Left lung (tissue), 10 donors: Measurements from ENCODE around the gene RFPL3. TPM values are rescaled to one million over a fixed set of nuclear protein-coding genes. Genes with fewer than 3 reads are reported as not detected.

Experiments
- ATAC-seq: fragments of 200-7000 bp; cut with Tn5 transposase; one replicate; pipeline ENCODE4 v1.9.1; 2020; ENCODE audit warnings: moderate library complexity
- DNase-seq, 4 donors: peaks; one replicate each; pipeline ENCODE4 v3.0.0-alpha.2; 2013 to 2020
- H3K27ac ChIP-seq, 2 donors: fragments of 200-600 bp; sonication (generic) in 1 of 2; one replicate each; pipeline versions ENCODE4 v1.5.0 to v1.8.0; 2020 to 2021
- H3K27me3 ChIP-seq, 2 donors: fragments of 200-600 bp; sonication (generic) in 1 of 2; one replicate each; pipeline versions ENCODE4 v1.5.0 to v1.8.0; 2020 to 2021
- H3K36me3 ChIP-seq, 2 donors: fragments of 200-600 bp; sonication (generic) in 1 of 2; one replicate each; pipeline versions ENCODE4 v1.5.0 to v1.8.0; 2020 to 2021
- H3K4me1 ChIP-seq, 2 donors: fragments of 200-600 bp; one replicate each; pipeline ENCODE4 v1.8.0; 2021
- H3K4me3 ChIP-seq, 2 donors: fragments of 200-600 bp; sonication (generic) in 1 of 2; one replicate each; pipeline versions ENCODE4 v1.5.0 to v1.8.0; 2020 to 2021; ENCODE audit warnings: mild to moderate bottlenecking in 1 of 2
- H3K9me3 ChIP-seq, 2 donors: fragments of 200-600 bp; sonication (generic) in 1 of 2; one replicate each; pipeline versions ENCODE4 v1.5.0 to v1.8.0; 2020 to 2021
- CTCF ChIP-seq, 2 donors: fragments of 200-600 bp; sonication (generic) in 1 of 2; IDR thresholded peaks; one replicate each; pipeline versions ENCODE4 v1.5.0 to v1.8.0; 2021; ENCODE audit warnings: antibody characterized with exemption in 2 of 2
- intact Hi-C, 2 donors: fragments of 100-400 bp; cut with DNase I; formaldehyde crosslinking; loops; one replicate each; pipeline versions ENCODE4 v1.11.2 to v1.14.2; 2022
- polyA plus RNA-seq, 6 donors: library from polyadenylated mRNA; unstranded; fragments of 120-200 nt; gene quantifications; one replicate each; pipeline ENCODE4 v1.2.1, GENCODE V29; 2013; ENCODE audit not compliant: insufficient read length in 6 of 6
- total RNA-seq, 2 donors: library from RNA; stranded (reverse); fragmentation: NEBNext Ultra II Directional; extraction: Animal tissue kit (Norgen Biotek cat#: 25700); gene quantifications; one replicate each; pipeline ENCODE4 v1.2.1, GENCODE V29; 2021
- donor health status: DM: no; HTN: yes; CAD: no.
- donor health status: DM: no; HTN: no; CAD: no.

The RFPL3 gene
- total and polyA plus RNA-seq, 8 donors = 0.24 TPM; not detected in 7

DNA sequence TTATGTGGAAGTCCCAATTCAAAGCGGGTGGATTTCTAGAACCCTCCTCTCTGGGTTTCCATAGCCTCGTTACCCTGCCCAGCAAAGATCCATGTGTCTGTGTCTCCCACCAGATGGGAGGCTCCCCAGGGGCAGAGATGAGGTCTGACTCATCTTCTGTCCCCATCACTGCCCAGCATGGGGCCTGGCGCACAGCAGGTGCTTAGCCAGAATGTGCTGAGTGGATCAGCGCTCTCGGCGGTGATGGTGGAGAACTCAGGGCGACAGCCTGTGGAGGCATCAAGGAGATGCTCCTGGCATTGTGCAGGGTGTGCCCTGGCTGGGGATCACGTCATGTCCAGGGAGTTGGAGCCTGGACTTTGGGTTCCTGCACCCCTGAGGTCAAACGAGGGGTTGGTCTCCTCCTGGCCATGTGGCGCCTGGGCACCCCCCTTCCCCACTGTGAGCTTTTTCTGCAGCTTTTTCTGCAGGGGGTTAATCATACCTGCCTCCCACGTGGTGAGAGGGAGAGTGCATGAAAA, 46.1 kb upstream of the RFPL3 start:
- ATAC-seq = no peak
- peaks cover 0 to 9% of the 10 kb centered on the region in 2 donors for H3K27me3 ChIP-seq
- no peak overlapping the region for H3K4me3 ChIP-seq
- no peak for TF ChIP-seq CTCF (IDR thresholded peaks at IDR 0.05)
- intact Hi-C loops = no loop called here
- no peaks in the 10 kb centered on the region for H3K9me3 ChIP-seq
- no peaks in the 10 kb centered on the region for H3K4me1 ChIP-seq
- H3K27ac ChIP-seq = no peak overlapping the region
- H3K36me3 ChIP-seq = no peaks in the 10 kb centered on the region
- DNase-seq = peak in 1 of 4 donors; percentile 40

DNA sequence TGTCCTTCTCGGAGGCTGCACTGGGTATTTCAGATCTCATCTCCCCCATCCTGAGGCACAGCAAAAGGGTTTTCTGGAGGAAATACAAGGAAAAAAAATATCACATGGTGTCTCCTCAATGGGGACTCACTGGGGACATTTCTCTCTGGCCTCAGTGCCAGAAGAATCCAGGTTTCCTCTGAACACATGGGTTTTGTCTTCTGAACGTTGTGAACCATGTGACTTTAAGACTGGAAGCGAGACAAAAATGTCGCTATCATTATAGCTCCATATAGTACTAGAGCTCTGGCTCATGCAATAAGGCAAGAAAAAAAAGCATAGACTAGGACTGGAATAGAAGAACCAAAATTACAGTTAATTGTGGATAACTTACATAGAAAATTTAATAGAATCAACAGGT, 44.9 kb upstream of the RFPL3 start:
- no peak for DNase-seq
- TF ChIP-seq CTCF (IDR thresholded peaks at IDR 0.05) = no peak
- H3K9me3 ChIP-seq = no peaks in the 10 kb centered on the region
- H3K4me3 ChIP-seq = no peak overlapping the region
- no peaks in the 10 kb centered on the region for H3K36me3 ChIP-seq
- peaks cover 0 to 7% of the 10 kb centered on the region in 2 donors for H3K27me3 ChIP-seq
- H3K27ac ChIP-seq = no peak overlapping the region
- ATAC-seq = no peak
- intact Hi-C loops = no loop called here
- no peaks in the 10 kb centered on the region for H3K4me1 ChIP-seq

DNA sequence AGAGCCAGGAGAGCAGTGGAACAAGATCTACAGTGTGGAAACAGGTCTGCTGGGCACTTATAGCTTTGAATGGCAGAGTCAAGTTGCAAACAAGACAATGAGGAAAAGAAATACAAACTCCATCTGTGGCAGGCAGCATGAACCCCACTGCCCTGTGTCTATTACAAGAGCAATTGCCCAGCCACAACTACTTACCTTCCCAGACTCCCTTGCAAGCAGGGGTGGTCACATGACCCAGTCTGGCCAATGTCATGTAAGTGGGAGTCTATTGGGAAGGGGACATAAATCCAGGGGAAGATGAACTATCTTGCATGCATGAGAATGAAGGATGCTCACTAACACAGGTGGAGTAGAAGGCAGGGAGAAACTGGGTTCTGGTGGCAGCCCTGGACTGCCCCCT, 44.1 kb upstream of the RFPL3 start:
- TF ChIP-seq CTCF (IDR thresholded peaks at IDR 0.05) = no peak
- DNase-seq = no peak
- Histone ChIP-seq H3K4me1 (no peaks in the 10 kb centered on the region), H3K27me3 (peaks cover 0 to 7% of the 10 kb centered on the region in 2 donors), H3K36me3 (no peaks in the 10 kb centered on the region), H3K27ac (no peak overlapping the region), H3K9me3 (no peaks in the 10 kb centered on the region), H3K4me3 (no peak overlapping the region)
- ATAC-seq = no peak
- intact Hi-C loops = no loop called here

GRCh38 chr22:32317524-32317923, 40.1 kb upstream of the RFPL3 start:
- no peak for TF ChIP-seq CTCF (IDR thresholded peaks at IDR 0.05)
- Histone ChIP-seq H3K27me3 (peaks cover 0 to 9% of the 10 kb centered on the region in 2 donors), H3K4me3 (no peak overlapping the region), H3K27ac (no peak overlapping the region), H3K4me1 (no peaks in the 10 kb centered on the region), H3K9me3 (no peaks in the 10 kb centered on the region), H3K36me3 (no peaks in the 10 kb centered on the region)
- ATAC-seq (no peak), DNase-seq (no peak)
- intact Hi-C loops = no loop called here

DNA sequence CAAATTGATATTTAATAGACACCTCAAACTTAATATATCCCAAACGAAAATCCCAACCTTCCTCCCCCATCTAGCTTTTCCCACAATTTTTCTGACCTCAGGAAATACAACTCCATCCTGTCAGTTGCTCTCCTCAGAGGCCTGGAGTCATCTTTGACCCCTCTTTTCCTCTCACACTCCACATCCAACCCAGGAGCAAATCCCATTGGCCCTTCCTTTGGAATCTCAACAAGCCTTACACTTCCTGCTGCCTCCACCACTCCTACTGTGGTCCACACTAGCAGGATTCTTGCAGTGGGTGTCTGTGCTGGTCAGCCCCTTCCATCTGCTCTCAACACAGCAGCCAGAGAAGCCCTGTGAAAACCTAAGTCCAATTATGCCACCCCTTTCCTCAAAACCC, 39.3 kb upstream of the RFPL3 start:
- H3K4me1 ChIP-seq = no peaks in the 10 kb centered on the region
- no peaks in the 10 kb centered on the region for H3K9me3 ChIP-seq
- H3K27me3 ChIP-seq = peaks cover 0 to 9% of the 10 kb centered on the region in 2 donors
- no peak overlapping the region for H3K4me3 ChIP-seq
- intact Hi-C loops = no loop called here
- DNase-seq = no peak
- H3K27ac ChIP-seq = no peak overlapping the region
- no peak for ATAC-seq
- no peaks in the 10 kb centered on the region for H3K36me3 ChIP-seq
- no peak for TF ChIP-seq CTCF (IDR thresholded peaks at IDR 0.05)
